Ramos (cell line): ENCODE data around the gene SIK3.

Experiments used
- in situ Hi-C: fragments of 300-500 bp; cut with MboI; formaldehyde crosslinking; loops from one replicate; pipeline ENCODE4 v1.14.3; 2022; ENCODE audit warnings: low sequenced_read_pairs; ENCODE audit not compliant: unreplicated experiment

Gene SIK3

DNA sequence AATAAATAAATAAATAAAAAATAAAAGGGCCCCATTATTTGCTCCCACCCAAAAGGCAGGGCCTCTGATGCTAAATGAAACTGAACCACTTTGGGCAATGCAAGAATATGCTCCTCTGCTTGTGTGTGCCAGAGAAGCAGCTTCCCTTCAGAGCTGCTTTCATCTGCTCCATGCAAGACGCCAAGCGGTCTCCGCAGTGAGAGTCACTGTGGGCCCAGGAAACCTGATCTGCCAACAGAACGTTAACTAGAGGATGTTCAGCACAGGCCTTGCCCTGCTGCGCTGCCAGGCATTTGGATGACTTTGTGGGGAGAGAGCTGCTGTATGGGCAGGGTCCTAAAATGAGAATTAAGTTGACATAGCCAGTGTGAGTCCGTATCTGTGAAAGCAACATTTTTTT, 217.1 kb downstream of the SIK3 start:
- in situ Hi-C loops = no loop called here

DNA sequence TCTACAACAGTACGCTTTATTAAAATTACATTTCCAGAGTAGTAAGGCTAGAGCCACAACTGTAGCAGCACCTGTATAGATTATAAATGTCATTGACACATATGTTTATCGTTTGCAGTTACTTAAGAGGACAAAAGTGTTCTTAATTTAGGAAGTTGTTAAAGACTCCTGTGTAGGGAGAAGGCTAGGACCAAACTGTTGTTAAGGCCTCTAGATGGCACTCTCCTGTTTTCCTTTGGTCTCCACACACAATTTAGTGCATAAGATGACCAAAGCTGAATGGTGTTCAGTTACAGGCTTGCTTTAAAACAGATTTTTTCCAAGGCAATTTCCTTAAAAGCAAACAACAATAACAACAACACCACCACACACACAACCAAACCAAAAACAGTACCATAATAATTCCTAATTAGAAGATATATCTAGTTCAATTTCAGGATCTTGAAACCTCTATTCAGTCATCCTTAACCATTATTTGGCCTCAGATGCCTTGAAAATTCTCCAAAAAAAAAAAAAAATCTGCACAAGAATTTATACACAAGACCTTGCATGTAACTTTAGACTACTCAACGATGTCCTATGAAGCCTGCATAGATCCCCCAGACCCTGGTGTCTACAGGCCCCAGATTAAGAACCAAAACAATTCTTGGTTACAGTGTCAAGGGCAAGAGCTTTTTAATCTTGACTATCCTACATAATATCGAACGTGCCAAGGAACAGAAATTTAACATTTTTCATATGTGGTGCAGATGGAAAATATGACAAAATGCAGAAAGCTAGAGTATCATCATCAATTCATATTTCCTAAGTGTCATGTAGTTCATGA, 218.2 kb downstream of the SIK3 start:
- in situ Hi-C loops = loop anchor here (10.0 kb wide), 1 partner anchor 225 kb away; no protein-coding TSS in a partner anchor

DNA sequence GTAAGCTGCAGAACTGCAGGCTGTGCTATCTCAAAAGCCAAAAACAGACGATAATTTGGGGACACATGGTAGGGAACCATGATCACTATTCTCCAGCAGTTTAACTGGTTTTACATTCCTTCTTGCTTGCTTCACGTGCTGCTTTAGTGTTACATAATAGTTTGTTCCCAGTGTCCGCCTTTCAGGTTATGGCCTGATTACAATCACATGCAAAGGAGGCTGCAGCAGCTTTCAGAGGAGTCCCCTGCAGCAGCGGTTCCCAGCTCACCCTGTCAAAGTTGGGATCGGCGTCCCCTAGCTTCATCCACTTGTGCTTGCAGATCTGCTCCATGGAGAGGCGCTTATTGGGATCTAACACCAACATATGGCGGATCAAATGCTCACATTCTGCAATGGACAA, 221.6 kb downstream of the SIK3 start:
- in situ Hi-C loops = loop anchor here (10.0 kb wide), 1 partner anchor 228 kb away; no protein-coding TSS in a partner anchor

DNA sequence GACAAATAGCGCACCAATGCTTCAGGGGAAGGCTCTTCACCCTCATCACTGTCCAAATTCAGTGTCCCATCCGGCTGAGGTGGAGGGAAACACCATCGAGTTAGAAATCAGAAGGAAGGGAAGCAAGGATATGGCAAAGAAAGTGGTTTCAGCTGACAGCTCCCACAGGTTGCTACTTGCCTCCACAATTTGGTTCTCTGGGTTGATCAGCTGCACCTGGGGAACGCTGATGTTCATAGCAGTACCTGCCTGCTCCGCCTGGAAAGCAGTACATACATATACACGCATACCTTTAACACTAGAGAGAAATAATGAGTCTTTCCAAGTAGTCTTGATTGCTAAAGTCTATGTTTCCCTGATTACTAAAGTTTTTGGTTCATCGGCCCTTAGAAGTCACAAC, 223.0 kb downstream of the SIK3 start:
- in situ Hi-C loops = loop anchor here (10.0 kb wide), 1 partner anchor 230 kb away; no protein-coding TSS in a partner anchor

DNA sequence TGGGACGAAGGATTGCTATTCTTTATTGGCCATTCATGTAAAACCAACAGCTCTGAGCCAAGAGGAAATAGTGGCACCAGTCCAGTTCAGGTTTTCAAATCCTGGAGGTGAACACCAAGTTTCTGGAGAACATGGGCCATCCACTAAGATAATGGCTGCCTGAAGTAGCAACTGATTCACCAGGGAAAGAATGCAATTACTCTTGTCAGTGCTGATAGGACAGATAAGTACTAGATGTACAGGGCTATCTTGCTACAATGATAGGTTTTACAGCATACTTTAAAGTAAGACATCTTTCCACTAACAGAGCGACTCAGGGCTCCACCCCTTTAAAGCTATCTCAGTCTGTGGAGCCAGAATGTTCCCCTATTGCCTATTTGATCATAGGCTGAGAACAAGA, 224.0 kb downstream of the SIK3 start:
- in situ Hi-C loops = loop anchor here (10.0 kb wide), 1 partner anchor 231 kb away; no protein-coding TSS in a partner anchor

DNA sequence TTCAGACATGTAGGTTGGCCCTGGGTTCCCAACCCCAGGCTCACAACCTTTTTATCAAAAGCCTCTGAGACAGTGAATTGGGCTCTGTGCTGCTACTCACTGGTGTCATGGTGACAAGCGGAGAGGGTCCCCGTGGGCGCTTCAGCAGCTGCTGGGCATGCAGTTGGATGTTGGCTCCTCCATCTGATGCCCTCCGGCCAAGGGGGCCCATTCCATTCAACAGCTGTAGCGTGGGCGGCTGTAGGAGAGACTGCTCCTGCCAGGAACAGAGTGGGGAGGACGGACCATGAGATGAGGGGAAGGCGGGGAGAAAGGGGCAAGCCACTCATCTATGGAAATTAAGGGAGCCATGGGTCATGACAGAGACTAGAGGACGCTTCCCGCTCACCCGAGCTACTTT, 224.8 kb downstream of the SIK3 start:
- in situ Hi-C loops = loop anchor here (10.0 kb wide), 1 partner anchor 231 kb away; no protein-coding TSS in a partner anchor

DNA sequence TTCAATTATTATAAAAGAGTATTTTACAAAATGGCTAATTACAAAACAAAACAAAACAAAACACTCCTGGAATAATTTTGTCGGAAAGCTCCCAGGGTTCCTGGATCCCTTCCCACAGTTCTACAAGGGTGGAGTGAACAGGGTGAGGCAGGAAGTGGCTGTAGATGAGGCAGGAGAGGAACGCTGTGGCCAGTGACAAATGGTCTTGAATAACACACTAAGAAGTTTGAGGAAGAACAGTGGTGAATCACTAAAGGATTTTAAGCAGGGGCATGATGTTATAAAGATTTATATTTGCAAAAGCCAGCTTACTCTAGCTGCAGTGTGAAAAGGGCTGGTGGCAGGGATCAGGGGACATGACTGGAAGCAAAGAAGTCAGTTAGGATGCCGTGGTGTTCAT, 227.0 kb downstream of the SIK3 start:
- in situ Hi-C loops = loop anchor here (10.0 kb wide), 1 partner anchor 234 kb away; no protein-coding TSS in a partner anchor

DNA sequence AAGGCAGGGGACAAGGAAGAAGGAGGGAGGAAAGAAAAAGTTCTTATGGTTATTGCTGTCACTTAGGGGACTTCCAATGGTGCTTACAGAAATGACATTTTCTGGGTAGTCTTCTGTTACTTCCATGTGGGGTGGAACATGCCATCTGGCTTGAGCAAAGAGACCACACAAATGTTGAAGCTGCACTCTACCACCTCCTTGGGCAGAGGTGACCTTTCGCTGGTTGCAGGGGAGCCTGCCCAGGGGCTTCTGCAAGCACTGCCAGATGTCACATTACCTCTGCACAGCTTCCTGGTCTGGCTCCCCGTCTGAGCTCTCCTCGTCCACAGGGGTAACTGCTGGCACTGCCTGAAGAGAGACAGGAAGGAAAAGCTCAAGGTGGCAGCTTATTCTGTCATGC, 228.2 kb downstream of the SIK3 start:
- in situ Hi-C loops = loop anchor here (10.0 kb wide), 1 partner anchor 235 kb away; no protein-coding TSS in a partner anchor

DNA sequence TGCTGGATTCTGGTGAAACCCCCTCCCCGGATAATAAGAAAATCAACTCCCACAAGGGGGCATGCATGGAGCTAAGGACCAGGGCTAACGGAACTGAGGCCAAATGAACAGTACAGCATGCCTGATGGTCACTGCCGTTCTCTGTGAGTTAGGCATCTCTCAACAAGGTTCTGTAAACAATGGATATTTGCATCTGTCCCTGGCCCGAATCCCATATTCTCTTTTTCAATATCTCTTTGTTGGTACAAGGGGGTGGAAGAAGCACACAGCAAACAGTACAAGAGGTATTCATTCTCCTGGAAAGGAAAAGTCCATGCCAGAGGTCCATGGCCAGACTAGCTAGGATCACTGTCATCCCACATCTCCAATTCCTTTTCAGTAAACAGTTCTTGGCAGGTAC, 228.6 kb downstream of the SIK3 start:
- in situ Hi-C loops = loop anchor here (10.0 kb wide), 1 partner anchor 235 kb away; no protein-coding TSS in a partner anchor

DNA sequence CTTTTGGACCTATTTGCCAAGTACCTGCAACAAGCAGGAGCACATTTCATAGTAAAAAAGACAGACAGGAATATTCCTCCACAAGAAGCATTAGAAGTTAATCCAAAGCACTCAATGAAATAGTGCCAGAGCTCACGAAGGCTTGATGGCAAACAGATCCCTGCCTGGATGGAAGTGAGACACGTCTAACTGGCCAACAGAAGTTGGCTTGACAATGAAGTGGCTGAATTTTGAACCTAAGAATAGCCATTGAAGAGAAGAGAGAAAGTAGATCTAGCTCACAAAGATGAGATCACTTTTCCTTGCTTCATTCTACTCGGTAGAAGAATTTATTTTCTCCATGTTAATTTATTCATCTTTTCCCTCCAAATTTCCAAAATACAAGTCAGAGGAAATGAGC, 230.2 kb downstream of the SIK3 start:
- in situ Hi-C loops = no loop called here

DNA sequence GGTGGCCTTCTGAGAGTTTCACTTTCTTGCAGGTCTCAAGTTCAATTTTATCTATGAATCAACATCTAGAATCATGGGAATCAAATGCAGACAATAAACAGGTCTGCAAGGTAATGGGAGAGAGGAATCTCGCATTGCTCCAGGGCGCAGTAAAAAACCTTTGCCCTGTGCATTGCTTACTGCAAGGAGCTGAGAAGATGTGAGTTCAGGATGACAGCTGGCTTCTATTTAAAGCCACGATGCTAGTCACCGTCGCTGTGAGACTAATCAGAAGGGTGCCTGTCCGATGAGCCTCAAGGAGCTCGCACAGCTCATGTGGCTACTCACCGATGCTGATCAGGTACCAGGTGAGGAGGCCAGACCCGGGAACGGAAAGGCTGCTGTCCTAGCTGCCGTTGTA, 230.6 kb downstream of the SIK3 start:
- in situ Hi-C loops = no loop called here

DNA sequence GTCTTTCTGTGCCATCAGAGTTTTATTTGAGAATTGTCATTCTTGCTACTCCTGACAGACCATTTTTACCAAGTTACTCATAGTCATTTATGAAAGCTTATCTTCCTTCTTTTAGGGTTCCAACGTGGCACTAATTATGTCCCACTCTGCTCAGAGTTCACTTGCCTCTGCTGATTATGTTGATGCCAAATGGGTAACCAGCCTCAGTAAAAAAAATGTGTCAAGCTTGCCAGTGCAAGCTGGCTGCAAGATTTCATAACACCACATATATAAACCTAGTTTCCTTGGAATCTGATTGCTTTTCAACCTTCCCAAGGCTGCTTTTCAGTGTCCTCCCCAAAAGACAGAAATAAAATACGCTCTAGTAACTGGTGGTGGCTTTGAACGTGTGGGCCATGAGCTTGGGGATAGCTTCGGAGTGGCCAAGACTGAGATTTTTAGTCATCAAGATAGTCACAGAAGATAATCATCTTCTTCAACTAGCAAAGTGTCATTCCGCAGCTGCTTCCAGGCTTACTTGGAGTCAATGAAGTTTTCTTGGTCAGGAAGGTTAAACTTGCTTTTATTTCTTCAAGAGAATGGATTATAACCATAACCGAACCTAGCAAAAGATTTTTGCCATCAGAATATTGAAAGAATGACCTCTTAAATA, 231.3 kb downstream of the SIK3 start:
- in situ Hi-C loops = no loop called here

DNA sequence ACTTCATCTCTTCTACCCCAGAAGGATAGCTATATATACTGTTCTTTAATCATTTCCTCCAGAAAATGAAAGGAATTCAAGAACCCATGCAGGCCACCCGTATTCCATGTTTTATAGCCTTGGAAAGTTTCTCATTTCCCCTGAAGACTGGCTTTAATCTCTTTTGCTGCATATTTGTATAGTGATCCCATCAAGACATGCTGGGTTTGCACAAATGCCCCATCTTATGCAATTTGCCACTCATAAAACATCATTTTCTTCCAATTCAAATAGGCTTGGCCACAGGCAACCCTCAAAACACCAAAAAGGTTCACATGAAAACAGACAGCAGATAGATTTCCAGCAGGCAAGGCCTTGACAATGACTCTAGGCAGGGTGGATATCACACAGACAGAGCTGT, 232.5 kb downstream of the SIK3 start:
- in situ Hi-C loops = no loop called here

DNA sequence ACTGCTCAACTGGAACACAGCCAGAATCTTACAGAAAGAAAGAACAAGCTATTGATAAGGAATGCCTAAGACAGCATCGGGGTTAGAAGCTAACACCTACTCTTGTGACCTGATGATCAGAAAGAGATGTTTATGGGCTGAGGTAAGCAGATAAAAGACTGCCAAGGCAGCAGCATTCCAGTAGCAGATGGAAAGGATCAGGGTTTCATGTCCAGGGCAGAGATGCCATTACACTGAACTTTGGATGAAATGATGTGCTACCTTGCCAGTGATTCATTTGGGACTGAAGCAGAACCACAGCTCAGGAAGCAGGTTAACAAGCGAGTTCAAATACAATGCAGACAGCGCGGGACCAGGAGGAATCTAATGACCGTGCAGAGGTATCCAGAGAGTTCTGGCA, 233.7 kb downstream of the SIK3 start:
- in situ Hi-C loops = no loop called here

DNA sequence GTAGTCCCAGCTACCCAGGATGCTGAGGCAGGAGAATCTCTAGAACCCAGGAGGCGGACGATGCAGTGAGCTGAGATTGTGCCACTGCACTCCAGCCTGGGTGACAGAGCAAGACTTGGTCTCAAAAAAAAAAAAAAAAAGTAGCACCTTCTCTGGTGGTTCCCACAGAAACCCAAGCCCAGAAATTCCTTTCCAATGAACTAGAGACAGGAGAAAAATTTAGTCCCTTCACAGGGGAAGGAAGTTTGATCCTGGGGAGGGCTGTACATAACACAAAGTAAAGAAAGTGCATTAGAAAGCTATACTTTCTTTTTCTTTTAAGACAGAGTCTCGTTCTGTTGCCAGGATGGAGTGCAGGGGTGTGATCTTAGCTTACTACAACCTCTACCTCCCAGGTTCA, 235.3 kb downstream of the SIK3 start:
- in situ Hi-C loops = no loop called here

DNA sequence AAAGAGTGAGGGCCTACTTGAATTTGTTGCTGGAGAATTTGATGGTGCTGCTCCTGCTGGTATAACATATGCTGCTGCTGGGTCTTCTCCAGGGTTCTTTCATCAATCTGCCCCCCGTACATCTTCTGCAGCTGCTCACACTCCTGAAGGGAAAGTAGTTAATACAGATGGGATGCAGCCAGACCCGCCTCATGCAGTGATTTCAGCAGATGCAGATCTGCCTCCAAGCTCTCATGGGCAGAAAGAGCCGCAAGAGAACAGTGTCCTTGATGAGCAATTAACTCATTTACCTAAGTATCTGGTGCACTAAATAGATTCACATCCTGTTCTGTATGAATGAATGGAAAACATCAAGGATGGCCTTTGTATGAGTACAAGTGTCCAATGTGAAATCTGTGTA, 236.0 kb downstream of the SIK3 start:
- in situ Hi-C loops = no loop called here

DNA sequence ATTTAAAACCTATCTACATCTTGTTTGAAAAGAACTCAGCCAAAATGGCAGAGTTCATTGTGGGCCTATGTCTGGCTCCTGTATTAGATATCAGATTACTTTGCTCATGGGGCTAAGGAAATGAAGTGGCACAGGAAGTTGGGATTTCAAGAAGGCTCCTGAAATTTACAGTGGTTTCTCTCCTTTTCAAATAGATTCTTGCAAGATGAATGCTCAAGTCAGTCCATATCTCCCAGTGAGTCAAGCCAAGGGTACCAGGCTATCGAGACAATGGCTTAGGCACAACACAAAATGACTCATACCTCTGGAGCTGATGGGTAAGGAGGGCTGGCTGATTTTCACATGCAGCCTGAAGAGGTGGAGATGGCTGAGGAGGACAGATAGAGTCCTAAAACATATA, 236.7 kb downstream of the SIK3 start:
- in situ Hi-C loops = no loop called here

DNA sequence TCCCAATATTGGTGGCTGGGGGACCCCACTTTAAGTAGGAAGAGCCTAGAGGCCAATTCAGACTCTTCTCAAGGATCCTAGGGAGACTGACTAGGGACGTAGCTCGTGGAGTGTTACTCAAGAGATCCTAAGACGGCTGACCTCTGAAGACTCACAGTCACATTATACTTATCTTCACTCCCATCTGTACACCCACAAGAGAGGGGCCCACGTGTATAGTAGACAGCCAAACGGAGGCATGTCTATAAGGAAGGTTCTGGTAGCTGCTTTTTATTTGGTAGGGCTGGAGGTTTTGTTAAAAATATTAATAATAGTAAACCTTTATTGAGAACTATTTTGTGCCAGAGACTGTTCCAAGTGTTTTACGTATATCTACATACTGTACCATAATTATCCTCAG, 237.9 kb downstream of the SIK3 start:
- in situ Hi-C loops = no loop called here

DNA sequence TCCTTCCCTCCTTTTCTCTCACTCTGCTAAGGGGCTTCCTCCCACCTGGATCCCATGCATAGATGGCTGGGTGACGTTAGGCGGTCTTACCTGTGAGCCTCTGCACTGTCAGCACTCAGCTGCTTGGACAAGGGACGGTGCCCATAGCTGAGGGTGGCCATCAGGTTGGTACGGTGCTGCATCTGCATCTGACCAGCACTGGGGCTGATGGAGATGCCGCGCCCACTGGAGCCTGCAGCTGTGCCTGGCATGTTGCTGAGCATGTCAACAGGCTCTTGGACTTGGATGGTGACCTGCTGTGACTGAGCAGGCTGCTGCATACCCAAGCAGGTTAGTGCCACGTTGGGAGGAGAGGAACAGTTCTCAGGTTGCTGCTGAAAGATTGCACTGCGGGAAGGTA, 239.1 kb downstream of the SIK3 start:
- in situ Hi-C loops = no loop called here

DNA sequence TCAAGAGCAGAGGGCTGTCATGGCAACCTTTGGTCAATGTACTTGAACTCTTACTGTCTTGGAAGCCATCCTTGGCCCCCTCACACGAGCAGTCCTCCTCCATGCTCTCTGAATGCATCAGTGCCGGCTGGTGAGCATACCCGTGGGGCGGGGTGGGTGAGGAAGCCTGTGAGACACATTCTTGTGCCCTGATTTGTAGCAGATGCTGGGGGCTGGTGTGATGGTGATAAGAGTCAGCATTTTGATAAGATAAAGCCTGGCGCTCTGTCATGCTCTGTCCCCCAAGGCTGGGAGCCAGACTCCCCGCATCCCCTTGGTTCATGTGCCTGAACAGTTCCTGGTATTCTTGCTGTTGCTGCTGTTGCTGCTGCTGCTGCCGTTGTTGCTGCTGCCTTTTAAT, 240.3 kb downstream of the SIK3 start:
- in situ Hi-C loops = no loop called here

DNA sequence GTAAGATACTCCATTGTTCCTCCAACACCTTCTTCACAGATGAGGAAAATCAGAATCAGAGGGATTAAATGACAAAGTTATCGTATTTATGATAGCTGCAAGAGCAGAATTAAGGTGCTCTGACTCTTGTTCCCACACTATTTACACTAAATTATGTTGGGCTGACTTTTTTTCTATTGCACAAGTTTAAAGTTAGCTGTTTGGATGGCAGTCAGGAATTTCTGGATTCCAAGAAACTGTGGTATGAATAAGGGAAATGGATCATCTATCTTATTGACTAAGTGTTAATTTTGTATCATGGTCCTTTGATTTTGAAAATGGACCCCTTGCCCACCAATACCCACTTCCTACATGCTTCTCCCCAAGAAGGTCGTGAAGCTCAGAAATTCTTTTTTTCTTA, 240.9 kb downstream of the SIK3 start:
- in situ Hi-C loops = no loop called here
